ENCODE results near the gene NANOS1.

GRCh38 chr10:119025776-119026175 is 3.7 kb upstream of the NANOS1 start:
- TF ChIP-seq CTCF (IDR thresholded peaks at IDR 0.05; ENCODE audit: borderline replicate concordance, extremely low read depth, low read length, poor library complexity, severe bottlenecking) (no peak), EZH2 (IDR thresholded peaks at IDR 0.05; ENCODE audit: borderline replicate concordance, low read depth, low read length, severe bottlenecking) (no peak)

Measured in DND-41 (cell line).